UCSD-AML1 (cell line): Measurements from ENCODE around the gene DNASE1L1.

Experiments
- DNase-seq: peaks from one replicate; lab custom pipeline; 2025; ENCODE audit not compliant: unreplicated experiment; lab: John Stamatoyannopoulos, UW

Gene DNASE1L1

GRCh38 chrX:154384284-154384892, 24.7 kb downstream of the DNASE1L1 start:
- DNase-seq = no peak

DNA sequence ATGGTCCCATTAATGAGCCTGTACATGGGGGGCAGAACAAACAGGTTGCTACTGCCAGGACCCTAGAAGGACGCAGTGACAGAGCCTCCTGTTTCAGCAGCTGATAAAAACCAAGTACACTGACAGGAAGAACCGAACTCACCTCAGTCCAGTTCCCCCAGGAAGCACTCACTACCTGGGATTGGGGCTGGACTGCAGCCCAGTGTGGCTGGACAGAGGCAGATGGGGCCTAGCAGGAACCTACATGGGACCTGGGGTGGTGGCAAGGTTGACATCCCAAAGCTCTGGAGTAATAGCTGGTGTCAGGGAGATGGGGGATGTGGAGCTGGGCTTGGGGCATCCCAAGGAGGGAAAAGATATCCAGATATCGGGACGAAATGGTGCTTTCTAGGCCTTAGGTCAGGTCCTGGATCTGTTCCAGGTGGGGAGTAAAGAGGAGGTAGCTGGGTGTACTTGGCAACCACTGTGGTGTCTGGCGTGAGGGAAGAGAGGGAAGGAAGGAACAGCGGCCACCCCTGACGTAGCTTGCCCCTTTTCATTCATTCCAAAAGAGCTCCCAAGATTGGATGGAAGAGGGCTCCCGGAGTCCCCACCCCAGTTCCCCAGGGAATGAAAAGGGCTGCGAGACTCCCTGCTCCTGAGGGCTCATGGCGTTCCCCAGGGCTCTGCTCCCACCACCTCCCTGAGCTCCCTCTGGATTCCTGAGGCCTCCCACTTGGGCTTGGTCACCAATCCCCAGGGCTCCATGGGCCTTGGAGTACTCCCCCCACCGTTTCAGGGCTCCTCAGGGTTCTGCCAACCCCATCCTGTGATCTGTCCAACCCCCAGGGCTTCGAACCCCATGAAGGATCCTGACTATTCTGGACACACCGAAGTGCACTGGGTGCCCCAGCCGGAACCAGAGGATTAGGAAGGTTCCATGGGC, 25.4 kb downstream of the DNASE1L1 start:
- no peak for DNase-seq

GRCh38 chrX:154382483-154383069, 26.5 kb downstream of the DNASE1L1 start:
- DNase-seq = no peak

GRCh38 chrX:154381271-154381670, 27.8 kb downstream of the DNASE1L1 start:
- DNase-seq = no peak

DNA sequence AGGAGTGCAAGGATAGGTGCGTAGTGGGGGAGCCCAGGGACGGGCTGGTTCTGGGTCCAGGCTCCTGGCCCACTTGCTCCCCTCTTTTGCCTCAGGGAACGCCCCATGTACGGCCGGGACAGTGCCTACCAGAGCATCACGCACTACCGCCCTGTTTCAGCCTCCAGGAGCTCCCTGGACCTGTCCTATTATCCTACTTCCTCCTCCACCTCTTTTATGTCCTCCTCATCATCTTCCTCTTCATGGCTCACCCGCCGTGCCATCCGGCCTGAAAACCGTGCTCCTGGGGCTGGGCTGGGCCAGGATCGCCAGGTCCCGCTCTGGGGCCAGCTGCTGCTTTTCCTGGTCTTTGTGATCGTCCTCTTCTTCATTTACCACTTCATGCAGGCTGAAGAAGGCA, 28.3 kb downstream of the DNASE1L1 start:
- no peak for DNase-seq

- DNase-seq = no peak
These were observed 28.9 kb downstream of the DNASE1L1 start for GRCh38 chrX:154380153-154380552.

DNA sequence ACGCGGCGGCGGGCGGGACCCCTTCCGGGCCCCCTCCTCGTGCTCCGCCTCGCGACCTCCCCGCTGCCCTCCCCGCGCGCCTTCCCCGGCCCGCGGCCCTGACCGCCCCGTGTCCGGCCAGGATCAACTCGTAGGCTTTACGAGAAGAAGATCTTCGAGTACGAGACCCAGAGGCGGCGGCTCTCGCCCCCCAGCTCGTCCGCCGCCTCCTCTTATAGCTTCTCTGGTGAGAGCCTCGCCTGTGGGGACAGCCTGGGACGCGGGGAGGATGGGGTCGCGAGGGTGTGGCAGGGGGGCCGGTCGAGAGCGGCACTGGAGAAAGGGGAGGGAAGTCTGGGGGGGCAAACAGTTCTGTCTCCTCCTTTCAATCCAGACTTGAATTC, 29.5 kb downstream of the DNASE1L1 start:
- no peak for DNase-seq

- DNase-seq = peak; percentile 100
These were observed 30.1 kb downstream of the DNASE1L1 start, which contains the start of gene EMD for GRCh38 chrX:154378799-154379568. EMD (plus strand) TSS chrX:154379295; CDS start chrX:154379485, 190 bp downstream.

DNA sequence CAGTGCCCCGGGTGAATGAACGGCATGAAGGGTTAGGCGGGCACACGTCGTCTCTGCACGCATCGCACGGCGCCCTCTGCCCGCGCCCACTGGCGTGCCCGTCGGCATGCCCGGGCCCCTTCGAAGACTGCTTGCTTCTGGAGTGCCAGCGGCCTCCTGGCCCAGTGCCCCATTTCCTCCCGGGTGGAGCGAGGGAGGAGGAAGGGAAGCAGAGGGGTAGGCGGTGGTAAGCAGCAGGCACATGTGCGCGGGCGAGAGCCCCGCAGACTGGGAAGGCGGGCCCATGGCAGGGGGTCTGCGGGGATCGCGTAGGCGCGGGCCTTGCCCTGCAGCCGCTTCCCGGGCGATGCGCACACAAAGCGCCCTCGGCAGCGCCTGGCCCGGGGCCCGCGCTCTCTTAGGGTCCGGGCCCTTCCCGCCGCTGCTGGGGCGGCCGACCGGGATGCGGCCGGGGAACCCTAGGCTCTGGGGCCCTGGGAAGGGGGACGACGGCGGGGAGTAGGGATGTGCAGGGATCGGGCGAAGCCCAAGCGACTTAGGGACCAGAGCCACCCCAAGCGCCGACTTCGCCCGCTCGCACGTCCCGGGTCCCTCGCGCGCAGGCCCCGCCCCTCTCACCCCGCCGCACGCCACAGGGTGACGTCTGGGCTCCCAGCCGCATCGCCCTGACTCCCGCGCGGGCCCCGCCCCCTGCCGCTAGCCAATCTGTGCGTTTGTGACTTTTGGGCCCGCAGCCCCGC, 30.8 kb downstream of the DNASE1L1 start:
- DNase-seq = peak; percentile 57

DNA sequence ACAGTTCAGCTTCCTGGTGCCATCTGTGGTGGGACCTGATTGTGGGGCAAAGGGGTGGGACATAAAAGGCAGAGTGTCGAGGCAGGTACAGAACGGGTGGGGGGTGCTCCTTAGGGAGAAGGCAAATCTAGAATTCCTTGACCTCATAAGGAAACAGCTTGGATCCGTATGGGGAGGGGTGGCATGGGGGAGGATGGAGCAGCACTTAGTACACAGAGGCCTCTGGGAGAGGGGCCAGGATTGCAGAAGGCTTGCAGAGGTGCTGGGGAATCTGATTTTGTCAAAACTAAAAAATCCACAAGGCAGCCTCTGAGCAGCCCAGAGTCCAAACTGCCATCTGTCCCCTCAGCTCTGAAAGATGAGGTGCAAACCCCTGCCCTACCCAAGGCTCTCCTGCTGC, 32.3 kb downstream of the DNASE1L1 start:
- DNase-seq = no peak

DNA sequence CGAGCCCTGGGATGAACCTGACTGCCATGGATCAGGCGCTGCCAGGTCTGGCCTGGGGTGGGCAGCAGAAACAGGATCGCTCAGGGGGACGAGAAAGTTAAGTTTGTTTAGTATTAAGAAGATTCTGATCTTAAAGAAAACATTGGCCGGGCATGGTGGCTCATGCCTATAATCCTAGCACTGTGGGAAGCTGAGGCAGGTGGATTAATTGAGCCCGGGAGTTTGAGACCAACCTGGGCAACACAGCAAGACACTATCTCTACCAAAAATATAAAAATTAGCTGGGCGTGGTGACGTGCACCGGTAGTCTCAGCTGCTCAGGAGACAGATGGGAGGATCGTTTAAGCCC, 33.9 kb downstream of the DNASE1L1 start:
- no peak for DNase-seq

DNA sequence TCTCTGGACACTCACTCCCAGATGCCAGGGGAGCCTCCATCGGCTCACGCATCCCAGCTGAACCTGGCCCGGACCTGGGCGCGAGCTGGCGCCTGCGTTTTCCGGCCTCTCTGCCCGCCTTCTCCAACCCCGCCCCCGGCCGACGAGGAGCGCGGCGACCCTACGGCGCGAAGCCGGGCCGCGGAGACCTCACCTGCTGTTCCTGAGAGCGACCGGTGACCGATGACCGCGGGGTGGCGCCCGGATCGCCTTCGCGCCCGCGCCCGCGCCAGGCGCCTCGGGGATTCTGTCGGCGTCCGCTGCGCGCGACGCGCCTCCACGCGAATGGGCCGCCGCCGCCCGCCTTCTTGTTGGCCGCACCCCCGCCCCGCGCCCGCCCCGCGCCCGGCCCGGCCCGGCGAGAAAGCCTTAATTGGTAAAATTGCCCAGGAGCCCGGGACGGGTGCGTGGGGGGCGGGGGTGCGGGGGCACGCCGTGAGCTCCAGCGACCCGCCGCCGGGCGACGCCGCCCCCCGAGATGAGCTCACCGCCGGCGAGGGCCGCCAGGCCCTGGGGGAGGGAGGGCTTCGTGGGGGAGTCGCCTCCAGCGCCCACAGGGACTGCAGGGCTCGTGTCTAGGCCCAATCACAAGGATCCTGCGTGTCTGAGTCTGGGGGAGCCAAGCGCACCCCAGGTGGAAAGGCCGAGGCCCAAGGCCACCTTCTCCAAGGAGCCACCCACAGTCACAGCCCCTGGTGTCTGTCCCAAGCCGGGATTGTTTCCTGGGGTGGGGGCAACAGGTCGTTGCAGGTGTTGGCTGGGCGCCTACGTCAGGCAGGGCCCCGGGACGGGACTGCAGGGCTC, 34.5 kb downstream of the DNASE1L1 start, which contains the start of gene FLNA:
TSS of gene FLNA (minus strand) at position 322 of the 843 bp plus-strand sequence. CDS start 3,389 bp downstream, outside the sequence.
- DNase-seq = no peak

DNA sequence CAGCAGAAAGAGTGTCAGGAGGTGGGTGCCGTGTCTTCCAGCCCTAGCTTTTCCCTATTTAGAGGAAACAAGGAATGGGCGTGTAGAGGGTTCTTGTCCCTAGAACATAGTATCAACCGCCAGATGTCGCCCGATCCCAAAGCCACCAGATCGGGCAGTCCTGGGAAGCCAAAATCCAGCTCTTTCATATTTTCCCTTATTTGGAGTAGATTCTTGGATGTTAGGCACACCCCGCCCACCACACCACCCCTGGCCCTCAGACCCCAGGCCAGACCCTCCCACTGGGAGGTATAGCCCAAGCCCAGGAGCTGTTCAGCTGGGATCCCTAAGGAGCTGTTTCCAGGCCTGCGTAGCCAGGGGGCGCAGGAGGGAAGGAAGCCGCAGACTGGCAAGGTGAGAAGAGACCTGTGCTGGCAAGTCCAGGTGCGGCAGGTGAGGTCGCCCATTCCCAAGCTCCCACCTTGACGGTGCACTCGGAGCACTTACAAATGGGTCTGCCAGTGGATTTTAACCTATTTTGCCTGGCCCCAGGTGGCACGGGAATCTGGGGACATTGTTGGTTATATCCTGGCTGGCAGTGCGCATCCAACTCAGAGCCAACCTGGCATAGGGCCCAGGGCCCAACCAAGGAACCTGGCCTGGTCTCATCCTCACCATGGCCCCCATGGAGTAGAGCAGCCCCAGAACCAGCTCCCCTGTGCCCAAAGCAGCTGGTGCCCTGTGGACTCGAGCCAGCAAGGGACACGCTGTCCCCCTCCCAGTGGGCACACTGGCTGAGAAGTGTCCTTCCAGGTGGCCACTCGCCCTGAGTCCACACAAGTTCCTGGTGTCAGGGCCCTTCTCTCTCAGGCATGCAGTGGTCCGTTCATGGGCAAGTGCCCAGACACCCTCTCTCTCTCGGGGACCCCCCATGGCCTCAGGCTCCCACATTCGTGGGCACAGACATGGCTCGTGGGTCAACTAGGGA, 35.4 kb downstream of the DNASE1L1 start:
- DNase-seq = no peak

- no peak for DNase-seq
These were observed 36.4 kb downstream of the DNASE1L1 start for GRCh38 chrX:154372612-154373022.

GRCh38 chrX:154371789-154372300, 37.2 kb downstream of the DNASE1L1 start:
- DNase-seq = no peak

DNA sequence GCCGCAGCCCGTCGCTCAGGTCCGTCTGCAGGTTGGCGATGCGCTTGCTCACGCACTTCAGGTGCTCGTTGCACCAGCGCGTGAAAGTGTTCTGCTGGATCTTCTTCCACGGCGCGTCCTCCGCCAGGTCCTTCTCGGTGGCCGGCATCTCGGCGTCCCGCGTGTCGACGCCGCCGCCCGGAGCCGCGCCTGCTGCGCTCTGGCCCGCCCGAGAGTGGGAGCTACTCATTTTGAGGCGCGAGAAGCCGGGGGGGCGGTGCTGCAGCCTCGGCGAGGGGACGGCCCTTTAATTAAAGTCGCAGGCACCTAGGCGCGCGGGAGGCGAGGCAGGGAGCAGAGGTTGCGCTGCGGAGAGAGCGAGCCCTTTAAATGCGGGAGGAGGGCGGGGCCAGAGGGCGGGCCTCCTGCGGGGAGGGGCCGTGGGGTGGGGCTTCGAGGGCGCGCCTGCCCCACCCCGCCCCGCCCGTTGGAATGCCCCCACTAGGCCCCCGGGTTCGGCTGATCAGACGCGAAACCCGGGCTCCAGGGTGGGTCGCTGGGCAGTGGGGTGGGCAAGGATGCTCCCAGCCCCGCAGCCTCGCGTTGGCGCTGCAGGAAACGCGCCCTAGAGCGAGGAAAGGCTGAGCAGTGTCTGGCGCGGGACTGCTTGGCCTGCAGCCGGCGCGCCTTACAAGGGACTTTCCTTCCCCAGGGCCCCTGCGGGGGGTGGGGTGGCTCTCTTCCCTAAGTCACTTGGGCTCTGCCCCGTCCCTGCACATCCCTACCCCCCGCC, 37.9 kb downstream of the DNASE1L1 start:
- DNase-seq = peak; percentile 89

DNA sequence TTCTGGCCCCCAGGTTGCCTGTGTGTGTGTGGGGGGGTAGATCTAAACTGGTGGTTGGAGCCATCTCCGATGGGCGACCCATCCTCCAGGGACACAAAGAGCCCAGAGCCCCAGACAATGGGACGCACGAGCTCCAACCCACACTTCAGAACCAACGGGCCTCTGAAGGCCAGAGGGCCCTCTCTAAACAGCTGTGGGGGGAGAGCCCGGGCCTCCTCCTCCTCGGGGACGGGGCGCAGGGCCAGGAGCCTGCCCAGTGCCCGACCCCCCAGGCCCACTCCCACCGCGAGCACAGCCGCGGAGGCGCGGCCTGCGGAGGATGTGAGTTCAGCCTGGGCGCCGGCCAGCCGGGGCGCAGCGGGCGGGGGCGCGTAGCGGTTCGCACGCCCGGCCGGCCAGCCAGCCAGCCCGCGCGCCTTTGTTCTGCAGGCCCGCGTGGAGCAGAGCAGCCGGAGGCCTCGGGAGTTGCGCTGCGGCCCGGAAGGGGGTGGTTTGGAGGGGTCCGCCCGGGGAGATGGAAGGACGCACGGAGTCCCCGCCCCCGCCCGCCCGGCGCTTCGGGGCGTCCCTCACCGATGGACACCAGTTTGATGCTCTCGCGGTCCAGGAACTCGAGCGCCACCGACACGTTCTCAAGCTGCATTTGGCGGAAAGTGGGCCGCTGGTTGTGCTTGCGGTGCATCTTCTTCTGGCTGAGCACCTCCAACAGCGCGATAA, 38.6 kb downstream of the DNASE1L1 start:
- no peak for DNase-seq
